Renal cortex interstitium (tissue), 11 donors: ENCODE results near the gene ATAD3A. TPM values are rescaled to one million over a fixed set of nuclear protein-coding genes. Genes with fewer than 3 reads are reported as not detected.
"Not testable (repeated sequence)": the region's sequence is repeated elsewhere in the genome, so short reads cannot be mapped to it uniquely, and the experiment has no call there.

Experiments used
- DNase-seq, 11 donors: peaks; one replicate each; pipeline ENCODE4 v3.0.0-alpha.2; 2013; ENCODE audit warnings: low read depth in 9 of 11, low spot score in 4 of 11; ENCODE audit errors: extremely low read depth in 1 of 11
- polyA plus RNA-seq, 3 donors: library from polyadenylated mRNA; unstranded; fragments of 120-200 nt; gene quantifications; one replicate each; pipeline ENCODE4 v1.2.1, GENCODE V29; 2013; ENCODE audit not compliant: insufficient read length in 3 of 3

The ATAD3A gene
- polyA plus RNA-seq, 3 donors = 15.4 to 29.0 (median 25.9) TPM

DNA sequence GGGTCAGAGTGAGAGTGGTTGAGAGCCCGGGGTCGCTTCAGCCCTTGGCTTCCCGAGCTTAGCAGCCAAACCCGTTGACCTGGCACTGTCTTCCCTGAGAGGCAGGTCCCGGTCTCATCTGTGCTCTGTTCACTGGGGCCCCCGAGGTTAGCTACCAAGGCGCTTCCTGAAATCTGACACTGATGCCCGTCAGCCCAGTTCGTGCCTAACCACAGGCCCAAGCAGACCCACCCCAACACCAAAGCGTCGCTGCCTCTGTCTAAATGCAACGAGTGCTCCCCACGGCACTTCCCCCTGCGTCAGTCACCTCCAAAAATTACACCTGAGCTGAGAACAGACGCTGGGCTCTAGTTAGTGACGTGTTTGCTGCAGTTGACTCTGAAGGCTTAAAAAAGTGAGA, 2.4 kb downstream of the ATAD3A start:
- DNase-seq = not testable (repeated sequence)

DNA sequence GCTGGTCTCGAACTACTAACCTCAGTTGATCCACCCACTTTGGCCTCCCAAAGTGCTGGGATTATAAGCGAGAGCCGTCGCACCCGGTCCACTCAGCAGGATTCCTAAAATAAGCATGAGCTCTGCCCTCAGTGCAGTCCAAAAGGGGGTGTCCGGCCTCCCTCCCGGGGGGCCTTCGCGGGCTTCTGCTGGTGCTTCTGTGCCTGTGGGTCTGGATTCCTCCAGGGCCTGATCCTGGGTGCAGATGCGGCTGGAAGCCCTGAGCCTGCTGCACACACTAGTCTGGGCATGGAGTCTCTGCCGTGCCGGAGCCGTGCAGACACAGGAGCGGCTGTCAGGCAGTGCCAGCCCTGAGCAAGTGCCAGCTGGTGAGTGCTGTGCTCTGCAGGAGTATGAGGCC, 5.0 kb downstream of the ATAD3A start:
- not testable (repeated sequence) for DNase-seq

DNA sequence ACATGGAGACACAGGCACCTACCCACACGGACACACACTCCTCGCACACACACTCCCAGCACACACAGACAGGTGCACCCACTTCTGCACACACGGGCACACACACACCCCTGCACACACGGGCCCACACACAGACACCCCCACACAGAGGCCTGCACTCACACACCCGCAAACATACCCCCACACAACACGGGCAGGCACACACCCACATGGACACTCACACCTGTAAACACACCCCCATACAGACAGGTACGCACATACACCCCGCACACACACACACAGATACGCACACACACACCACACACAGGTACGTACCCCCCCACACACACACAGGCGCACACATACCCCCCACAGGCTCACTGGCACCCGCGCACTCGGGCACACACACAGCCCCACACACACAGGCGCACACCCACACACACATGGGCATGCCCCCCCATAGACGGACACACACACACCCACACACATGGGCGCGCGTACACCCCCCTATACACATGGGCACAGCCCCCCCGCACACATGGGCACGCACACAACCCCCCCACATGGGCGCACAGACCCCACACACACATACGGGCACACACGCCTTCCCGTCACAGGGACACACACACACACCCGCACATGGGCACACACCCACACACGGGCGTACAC, 6.1 kb downstream of the ATAD3A start:
- no peak for DNase-seq

DNA sequence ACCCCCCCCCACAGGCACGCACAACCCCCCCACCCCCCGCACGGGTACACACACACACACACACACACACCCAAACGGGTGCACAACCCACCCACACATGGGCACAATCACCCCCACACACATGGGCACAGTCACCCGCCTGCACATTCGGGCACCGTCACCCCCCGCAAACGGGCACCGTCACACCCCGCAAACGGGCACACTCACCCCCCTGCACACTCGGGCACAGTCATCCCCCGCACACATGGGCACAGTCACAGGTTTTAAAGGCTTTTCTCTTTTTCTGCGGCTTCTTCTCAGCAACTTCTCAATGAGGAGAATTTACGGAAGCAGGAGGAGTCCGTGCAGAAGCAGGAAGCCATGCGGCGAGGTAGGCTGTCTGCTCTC, 6.7 kb downstream of the ATAD3A start:
- DNase-seq = not testable (repeated sequence)

DNA sequence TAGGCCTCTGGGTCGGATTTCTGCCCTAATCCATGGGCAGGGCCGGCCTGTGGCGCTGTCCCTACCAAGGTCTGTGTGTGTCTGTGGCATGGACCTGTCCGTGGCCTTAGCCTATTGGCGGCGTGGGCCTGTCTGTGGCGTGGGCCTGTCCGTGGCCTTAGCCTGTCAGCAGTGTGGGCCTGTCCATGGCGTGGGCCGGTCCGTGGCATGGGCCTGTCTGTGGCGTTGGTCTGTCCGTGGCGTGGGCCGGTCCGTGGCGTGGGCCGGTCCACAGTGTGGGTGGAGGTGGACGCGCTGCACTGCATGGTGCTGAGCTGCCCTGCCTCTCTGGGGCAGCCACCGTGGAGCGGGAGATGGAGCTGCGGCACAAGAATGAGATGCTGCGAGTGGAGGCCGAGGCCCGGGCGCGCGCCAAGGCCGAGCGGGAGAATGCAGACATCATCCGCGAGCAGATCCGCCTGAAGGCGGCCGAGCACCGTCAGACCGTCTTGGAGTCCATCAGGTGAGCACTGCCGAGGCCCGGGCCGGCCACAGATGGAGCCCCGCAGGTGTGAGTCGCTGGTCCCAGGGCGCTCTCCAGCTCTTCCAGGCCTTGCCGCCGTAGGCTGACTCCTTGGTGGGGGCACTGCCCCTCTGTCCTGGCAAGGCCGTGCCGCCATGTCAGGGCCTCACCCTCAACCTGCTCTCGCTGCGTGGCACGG, 8.0 kb downstream of the ATAD3A start:
- DNase-seq = not testable (repeated sequence)

DNA sequence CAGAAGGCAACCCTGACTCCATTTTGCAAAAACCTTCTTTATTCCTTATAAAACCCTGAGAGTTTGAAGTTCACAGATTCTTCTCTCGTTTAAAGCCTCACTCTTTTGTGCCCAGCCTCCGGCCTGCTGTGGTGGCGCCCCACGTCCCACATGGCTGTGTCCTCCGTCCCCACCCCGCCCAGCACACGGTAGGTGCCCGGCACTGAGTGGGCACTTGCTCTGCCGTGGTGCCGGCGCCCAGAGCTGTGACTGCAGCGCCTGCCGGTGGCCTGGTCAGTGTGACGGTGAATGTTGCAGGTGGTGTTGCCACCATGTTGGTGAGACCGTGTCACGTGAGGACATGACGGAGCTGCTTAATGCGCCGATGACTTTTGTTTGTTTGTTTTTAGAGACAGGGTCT, 9.4 kb downstream of the ATAD3A start:
- DNase-seq = no peak

DNA sequence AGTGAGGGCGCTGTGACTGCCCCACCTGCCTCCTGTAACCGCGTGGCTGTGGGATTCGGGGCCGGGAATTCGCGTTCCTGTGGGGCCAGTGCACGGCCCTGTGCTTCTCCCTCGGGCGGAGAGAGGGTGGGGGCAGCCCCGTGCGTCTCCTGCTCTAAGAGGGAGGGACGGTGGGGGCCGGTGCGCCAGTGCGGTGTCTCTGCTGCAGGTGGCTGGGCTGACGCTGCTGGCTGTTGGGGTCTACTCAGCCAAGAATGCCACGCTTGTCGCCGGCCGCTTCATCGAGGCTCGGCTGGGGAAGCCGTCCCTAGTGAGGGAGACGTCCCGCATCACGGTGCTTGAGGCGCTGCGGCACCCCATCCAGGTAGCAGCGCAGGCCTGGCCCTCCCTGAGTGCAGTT, 10.6 kb downstream of the ATAD3A start:
- DNase-seq = not testable (repeated sequence)

DNA sequence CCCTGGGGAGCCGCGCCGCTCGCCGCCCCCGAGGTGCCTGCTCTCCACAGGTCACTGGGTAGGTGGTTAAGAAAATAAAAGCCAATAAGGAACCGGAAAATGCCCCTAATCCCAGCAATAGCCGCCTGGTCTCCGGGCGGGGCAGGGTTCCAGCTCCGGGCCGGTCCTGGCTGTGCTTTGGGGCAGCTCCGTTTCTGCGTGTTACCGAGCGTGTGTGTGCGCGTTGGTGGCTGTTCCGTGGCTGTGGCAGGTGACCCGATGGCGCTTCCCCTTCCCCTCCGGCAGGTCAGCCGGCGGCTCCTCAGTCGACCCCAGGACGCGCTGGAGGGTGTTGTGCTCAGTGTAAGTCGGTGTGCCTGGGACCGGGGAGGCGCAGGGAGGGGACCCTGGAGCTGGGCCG, 11.3 kb downstream of the ATAD3A start:
- not testable (repeated sequence) for DNase-seq

DNA sequence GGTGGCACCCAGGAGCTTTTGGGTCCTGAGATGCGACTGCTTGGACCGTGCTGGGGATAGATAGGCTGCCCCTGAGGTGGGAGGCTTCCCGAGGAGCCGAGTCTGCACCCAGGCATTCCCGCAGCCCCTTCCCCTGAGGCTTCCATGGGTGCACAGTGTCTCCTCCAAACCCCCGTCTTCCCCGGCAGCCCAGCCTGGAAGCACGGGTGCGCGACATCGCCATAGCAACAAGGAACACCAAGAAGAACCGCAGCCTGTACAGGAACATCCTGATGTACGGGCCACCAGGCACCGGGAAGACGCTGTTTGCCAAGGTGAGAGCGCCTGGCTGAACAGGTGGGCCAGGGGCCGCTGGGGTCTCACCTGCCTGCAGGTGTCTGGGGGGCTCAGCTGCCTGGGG, 11.7 kb downstream of the ATAD3A start:
- not testable (repeated sequence) for DNase-seq

DNA sequence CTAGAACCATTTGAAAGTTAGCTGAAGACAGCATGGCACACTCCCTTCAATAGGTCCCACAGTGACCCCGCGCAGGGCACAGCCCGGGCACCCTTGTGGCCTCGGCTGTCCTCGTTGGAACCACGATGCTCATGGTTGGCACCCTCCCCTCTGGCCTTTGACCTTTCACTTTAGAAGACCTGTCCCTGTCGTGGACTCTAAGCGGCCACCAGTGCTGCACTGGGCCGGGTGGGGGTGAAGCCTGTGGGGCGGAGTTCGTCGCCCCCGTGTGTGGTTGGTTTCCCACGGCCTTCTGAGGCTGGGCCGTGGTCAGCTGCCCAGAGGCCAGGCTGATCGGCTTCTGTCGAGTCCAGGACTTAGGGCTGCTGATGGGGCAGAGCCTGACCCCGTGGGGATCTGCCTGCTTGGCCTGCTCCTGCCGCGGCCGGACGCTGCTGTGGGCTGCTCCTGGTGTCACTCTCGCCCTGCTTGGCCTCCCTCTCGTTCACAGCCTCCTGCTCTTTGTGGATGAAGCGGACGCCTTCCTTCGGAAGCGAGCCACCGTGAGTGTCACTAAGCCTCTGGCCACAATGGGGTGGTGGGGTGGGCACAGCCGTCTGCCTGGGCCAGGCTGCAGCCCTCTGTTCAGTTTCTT, 12.9 kb downstream of the ATAD3A start:
- DNase-seq = not testable (repeated sequence)

DNA sequence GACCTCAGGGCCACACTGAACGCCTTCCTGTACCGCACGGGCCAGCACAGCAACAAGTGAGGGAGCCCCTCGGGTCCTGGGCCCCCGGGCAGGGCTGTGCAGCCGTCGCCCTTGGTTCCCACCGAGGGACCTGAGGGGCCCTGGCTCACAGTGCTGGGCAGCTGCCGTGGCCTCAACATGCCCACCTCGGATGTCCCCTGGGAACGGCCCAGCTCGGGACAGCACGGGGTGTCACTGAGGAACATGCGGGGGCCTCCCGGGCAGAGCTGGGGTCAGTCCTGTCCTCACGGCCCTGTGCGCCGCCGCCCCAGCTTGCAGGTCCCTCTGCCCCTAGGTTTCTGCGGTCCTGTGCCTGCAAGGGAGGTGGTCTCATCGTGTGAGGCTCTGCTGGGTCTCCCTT, 14.5 kb downstream of the ATAD3A start:
- DNase-seq = not testable (repeated sequence)

DNA sequence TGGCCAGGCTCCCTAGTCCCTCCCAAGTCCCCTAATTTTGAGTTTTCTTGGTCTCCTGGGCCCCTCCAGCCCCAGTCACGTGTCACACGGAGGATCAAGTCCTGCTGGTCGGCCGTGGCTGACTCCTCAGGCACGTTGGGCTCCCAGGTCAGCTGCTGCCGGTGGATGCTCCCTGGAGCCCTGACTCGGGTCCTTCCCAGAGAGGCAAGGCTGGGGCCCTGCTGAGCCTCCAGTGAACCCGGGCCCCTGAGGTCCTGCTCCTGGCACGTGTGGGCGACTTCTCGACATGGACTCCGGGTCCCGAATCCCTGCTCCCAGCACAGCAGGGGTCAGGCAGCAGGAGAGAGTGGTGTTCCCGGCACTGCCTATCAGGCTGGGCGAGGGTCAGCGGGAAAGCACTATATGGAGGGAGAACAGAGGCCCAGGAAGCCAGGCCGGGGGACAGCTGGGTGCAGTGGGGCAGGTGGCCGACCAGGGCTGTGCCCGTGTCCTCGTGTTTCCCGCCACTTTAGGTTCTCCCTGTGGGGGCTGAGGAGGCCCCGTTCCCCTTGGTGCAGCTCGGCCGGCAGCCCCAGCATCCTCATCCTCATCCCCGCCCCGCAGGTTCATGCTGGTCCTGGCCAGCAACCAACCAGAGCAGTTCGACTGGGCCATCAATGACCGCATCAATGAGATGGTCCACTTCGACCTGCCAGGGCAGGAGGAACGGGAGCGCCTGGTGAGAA, 15.3 kb downstream of the ATAD3A start:
- DNase-seq = no peak

DNA sequence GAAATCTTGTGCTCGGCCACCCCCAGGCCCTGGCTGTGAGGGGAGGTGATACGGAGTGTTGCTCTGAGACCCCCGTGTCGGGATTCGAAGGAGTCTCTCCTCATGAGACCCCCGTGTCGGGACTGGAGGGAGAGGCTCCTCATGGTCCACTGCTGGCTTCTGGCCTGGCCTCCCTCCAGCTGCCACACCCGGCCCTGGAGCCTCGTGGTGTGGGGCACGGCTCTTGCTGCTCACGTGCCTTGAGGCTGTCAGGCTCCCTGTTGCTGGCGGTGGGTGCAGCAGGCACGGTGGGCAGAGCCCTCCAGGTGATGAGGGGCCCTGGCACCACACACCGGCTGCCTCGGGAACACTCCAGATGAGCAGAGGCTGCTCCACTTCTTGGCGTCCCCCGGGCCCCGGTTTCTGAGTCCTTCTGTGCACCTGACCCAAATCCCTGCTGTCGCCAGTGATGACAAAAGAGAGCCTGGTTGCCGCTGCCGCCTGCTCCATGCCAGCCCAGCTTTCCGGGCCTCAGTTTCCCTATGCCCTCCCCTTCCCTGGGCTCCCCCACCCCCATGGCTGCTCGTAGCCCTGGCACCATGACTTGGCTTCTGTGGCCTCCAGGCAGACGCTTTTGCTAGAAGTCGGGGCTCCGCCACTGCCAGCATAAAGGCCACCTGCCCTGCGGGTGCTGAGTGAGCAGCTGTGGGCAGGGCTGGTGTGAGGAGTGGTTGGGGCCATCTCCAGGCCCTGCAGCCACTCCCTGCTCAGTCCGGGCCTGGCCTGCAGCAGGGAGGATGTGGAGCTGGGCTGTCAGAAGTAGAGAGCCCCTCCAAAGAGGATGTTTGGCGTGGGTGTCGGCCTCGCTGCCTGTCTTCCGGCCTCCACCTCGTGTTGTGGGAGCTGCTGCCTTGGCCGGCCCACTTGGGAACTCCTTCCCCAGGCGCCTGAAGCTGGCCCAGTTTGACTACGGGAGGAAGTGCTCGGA, 16.6 kb downstream of the ATAD3A start:
- no peak for DNase-seq

DNA sequence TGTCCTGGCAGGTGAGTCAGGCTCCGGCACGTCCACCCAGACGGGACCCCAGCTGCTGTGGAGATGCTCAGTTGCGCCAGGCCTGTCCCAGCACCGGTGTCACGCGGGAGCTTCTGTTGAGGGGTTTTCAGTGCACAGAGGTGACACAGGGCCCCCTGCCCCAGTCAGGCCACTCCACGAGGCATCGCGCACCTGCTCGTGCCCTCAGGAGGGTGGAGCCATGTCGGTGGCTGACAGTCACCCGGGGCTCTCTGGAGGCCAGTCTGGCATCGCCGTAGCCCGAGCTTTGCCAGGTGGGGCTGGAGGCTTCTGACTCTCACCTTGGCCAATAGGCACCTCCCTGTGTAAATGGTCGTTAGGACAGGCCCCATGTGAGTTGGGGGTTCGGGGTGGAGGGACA, 17.4 kb downstream of the ATAD3A start:
- DNase-seq = no peak

DNA sequence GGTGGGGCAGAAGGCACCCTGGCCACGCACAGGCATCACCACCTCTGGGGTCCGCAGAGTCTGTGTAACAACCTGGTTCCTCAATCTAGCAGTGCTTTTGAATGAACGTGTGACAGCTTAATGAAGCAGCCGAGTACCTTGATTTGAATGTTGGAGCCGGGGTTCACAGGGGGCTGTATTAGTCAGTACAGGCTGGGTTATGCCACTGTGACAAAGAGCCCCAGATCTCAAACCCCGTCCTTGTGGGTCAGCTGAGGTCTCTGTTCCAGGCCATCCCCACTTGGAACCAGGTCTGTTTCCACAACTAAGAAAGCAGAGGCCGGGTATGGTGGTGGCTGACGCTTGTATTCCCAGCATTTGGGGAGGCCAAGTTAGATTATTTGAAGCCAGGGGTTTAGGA, 18.0 kb downstream of the ATAD3A start:
- no peak for DNase-seq

DNA sequence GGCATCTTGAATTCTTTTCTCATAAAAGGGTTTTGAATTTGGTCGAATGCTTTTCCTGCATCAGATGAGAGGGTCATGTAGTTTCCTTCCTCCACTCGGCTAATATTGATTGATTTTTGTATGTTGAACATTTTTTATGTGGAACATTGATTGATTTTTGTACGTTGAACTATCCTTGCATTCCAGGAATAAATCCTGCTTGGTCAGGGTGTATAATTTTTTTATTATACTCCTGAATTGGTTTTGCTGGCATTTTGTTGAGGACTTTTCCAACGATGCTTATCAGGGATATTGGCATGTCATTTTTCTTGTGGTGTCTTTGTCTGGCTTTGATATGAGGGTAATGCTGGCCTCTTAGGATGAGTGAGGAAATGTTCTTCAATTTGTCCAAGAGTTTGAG, 20.0 kb downstream of the ATAD3A start:
- no peak for DNase-seq

DNA sequence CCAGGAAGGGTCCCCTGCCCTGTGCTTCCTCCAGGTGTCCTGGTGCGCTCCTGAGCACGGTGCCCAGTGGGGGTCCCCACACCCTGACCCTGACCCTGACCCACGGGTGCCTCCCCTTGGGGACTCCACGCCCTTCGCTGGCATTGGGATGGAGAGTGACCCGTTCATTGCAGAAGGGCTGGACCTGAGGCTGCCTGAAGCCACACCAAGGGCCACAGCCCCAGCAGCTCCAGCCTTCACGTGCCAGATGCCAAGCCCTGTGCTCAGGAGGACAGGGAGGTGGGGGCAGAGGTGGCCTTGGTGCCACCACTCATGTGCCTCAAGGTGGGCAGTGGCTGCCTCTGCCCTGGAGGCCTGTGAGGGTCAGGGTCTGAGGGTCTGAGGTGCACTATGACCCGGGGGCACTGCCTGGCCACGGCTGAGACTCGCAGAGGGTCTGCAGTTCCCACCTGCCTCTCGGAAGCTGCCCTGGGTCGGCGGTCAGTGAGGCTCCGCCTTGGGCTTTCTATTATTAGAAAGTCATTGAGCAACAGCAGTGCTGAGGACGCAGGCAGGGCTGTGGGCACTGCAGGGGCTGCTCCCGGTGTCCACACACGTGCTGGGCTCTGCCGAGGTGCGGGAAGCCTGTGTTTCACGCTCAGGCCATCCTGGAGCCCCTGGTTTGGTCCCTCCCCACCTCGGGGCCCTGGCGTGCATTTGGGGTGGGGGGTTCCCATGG, 21.4 kb downstream of the ATAD3A start:
- DNase-seq = not testable (repeated sequence)

DNA sequence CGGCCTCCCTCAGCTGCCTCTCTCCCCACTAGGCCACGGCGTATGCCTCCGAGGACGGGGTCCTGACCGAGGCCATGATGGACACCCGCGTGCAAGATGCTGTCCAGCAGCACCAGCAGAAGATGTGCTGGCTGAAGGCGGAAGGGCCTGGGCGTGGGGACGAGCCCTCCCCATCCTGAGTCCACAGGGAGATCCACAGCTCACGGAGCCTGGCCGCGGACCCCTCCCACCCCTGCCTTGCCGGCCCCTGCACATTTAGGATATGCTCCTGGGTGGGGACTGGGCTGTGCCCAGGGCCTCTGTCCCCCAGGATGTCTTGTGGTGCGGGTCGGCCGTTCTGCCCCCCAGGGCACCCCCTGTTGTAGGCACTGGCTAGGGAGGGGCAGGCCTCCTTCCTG, 21.9 kb downstream of the ATAD3A start:
- DNase-seq = not testable (repeated sequence)
